Left lobe of liver (tissue), 2 donors: ENCODE data around the gene COG8. TPM values are rescaled to one million over a fixed set of nuclear protein-coding genes. Genes with fewer than 3 reads are reported as not detected.
"Not testable (repeated sequence)": the region's sequence is repeated elsewhere in the genome, so short reads cannot be mapped to it uniquely, and the experiment has no call there.

Experiments used
- ATAC-seq: fragments of 200-7000 bp; cut with Tn5 transposase; one replicate; pipeline ENCODE4 v1.9.1; 2020; ENCODE audit warnings: mild to moderate bottlenecking, moderate library complexity
- DNase-seq: peaks from one replicate; pipeline ENCODE4 v3.0.0-alpha.2; 2020; ENCODE audit warnings: low spot score
- total RNA-seq: library from RNA; stranded (reverse); gene quantifications from one replicate; pipeline ENCODE4 v1.2.1, GENCODE V29; 2021
- donor health status: DM: no; HTN: no; CAD: no; lungs with moderate emphysema.
- donor health status: DM: no; HTN: yes; CAD: no.

COG8 gene
- total RNA-seq, 1 donor from 2014 or later = 27.8 TPM

DNA sequence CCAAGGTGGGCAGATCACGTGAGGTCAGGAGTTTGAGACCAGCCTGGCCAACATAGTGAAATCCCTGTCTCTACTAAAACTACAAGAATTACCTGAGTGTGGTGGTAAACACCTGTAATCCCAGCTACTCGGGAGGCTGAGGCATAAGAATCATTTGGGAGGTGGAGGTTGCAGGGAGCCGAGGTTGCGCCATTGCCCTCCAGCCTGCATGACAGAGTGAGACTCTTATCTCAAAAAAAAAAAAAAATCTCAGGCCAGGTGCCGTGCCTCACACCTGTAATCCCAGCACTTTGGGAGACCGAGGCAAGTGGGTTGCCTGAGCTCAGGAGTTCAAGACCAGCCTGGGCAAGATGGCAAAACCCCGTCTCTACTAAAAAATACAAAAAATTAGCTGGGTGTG, 42.6 kb downstream of the COG8 start:
- ATAC-seq, DNase-seq: not testable (repeated sequence)

DNA sequence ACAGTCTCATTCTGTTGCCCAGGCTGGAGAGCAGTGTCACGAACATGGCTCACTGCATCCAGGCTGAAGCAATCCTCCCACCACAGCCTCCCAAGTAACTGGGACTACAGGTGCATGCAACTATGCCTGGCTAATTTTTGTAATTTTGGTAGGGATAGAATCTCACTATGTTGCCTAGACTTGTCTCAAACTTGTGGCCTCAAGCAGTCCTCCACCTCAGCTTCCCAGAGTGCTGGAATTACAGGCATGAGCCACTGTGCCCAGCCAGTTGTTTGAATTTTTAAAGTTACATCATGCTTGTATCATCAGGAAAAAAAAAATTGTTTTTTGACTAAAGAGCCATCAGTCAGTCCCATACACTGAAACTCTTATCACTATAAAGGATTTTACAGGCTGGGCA, 45.3 kb downstream of the COG8 start:
- ATAC-seq (no peak), DNase-seq (no peak)

DNA sequence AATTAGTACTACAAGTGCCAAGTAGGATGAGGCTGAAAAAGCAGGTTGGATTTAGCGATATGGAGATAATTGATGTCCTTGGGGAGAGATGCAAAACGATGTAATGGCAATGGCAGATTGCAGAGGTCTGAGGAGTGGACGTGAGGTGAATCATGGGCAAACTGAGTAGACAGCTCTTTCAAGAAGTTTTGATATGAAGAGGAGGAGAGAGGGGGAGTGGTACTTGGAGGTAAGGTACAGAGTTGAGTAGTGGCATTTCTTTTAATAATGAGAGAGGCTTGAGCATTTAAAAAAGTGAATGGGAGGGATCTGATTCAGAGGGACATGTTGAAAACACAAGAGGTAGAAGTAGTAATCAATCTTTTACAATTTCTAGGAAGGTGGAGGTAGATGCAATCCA, 46.0 kb downstream of the COG8 start:
- DNase-seq = no peak
- ATAC-seq = no peak

DNA sequence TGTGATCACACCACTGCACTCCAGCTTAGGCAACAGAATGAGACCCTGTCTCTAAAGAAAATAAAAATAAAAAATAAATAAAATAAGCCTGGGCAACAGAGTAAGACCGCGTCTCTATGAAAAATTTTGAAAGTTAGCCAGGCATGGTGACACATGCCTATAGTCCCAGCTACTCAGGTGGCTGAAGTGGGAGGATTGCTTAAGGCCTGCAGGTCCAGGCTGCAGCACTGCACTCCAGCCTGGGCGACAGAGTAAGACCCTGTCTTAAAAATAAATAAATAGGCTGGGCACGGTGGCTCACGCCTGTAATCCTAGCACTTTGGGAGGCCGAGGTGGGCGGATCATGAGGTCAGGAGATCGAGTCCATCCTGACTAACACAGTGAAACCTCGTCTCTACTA, 47.7 kb downstream of the COG8 start:
- not testable (repeated sequence) for DNase-seq, ATAC-seq

DNA sequence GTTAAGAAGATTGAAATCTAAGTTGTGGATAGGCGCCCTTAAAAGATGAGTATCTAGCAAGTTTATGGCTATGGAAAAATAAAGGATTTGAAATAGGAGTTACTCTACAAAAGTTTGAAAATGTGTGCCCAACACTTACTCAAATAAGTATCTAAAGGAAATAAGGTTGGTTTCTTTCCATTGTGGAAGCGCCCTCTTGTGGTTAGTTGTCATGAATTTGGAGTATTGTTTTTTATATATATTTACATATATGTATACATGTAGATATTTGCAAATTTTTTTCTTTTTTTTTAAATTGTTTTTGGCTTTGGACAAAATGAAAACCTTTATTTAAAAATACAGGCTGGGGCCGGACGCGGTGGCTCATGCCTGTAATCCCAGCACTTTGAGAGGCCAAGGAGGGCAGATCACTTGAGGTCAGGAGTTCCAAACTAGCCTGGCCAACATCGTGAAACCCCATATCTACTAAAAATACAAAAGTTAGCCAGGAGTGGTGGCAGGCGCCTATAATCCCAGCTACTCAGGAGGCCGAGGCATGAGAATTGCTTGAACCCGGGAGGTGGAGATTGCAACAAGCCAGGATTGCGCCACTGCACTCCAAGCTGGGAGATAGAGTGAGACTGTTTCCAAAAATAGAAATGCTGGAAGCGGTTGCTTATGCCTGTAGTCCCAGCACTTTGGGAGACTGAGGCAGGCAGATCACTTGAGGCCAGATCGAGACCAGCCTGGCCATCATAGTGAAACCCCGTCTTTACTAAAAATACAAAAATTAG, 52.2 kb downstream of the COG8 start:
- DNase-seq (peak; percentile 69), ATAC-seq (peak; percentile 88)

DNA sequence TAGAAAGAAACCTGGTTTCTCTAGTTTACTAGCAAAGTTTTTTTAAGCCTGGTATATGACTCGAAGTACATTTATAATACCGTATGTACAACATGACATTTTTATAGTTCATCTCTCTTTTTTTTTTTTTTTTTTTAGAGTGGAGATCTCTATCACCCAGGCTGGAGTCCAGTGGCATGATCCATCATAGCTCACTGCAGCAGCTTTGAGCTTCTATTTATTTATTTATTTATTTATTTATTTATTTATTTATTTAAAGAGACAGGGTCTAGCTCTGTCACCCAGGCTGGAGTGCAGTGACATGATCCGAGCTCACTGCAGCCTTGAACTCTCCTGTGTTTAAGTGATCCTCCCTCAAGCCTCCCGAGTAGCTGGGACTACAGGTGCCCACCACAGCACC, 54.1 kb downstream of the COG8 start:
- DNase-seq (no peak), ATAC-seq (no peak)

DNA sequence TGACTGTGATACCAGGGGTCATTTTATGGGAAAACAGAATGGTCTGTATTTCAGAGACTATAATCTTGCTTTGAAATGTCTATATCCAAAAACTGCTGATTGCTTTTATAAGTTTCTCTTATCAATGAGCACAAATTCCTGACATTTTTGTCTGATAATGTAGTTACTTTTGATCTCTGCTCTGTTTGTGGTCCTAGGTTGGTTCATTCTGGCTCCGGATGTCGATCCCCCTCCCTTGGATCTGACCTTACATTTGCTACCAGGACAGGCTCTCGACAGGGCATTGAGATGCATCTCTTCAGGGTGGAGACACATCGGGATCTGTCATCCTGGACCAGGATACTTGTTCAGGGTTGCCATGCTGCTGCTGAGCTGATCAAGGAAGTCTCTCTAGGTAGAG, 55.5 kb downstream of the COG8 start:
- DNase-seq = no peak
- ATAC-seq = no peak

DNA sequence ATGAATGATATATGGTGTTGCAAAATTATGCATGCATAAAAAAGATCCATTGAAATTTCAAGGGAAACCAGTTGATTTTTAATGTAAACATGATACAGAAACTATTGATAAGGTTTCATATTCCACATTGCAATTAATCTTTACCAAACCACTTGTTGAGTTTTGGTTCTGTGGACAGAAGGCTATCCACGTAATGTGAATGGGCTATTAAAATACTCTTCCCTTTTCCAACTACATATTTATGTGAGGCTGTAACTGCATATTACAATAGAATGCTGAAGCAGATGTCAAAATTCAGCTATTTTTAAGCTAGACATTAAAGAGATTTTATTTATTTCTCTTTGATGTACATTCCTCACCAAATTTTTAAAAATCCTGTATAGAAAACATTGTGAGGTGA, 62.0 kb downstream of the COG8 start:
- DNase-seq (no peak), ATAC-seq (no peak)

Other genes starting within 250 kb of the COG8 start
- gene HAS3, start 233.9 kb downstream of the COG8 start, total RNA-seq = 0.53 TPM
- 59.1 TPM for gene CHTF8, start 207.0 kb downstream of the COG8 start, total RNA-seq
- 17.6 TPM for gene UTP4, start 206.9 kb downstream of the COG8 start, total RNA-seq
- gene SNTB2, start 152.4 kb downstream of the COG8 start, total RNA-seq = 11.6 TPM
- 12.9 TPM for gene VPS4A, start 28.2 kb downstream of the COG8 start, total RNA-seq
- 22.0 TPM for gene PDF, start 9.0 kb downstream of the COG8 start, total RNA-seq
- 8.1 TPM for gene NIP7, start 208 bp upstream of the COG8 start, total RNA-seq
- 3.1 TPM for gene TMED6, start 12.2 kb upstream of the COG8 start, total RNA-seq
- gene TERF2, start 46.4 kb upstream of the COG8 start, total RNA-seq = 12.0 TPM
- 27.1 TPM for gene CYB5B, start 85.1 kb upstream of the COG8 start, total RNA-seq
- 10.0 TPM for gene NFAT5, start 226.4 kb upstream of the COG8 start, total RNA-seq